Left colon (tissue), 2 donors: Measurements from ENCODE around the gene TIMMDC1. TPM values are rescaled to one million over a fixed set of nuclear protein-coding genes. Genes with fewer than 3 reads are reported as not detected.
A peak's percentile ranks its signal among the peaks of the same experiment; 100 is the strongest.

ENCODE experiments used
- ATAC-seq: fragments of 200-7000 bp; cut with Tn5 transposase; one replicate; pipeline ENCODE4 v1.9.1; 2020; ENCODE audit warnings: mild to moderate bottlenecking, moderate library complexity
- DNase-seq, 2 donors: peaks; one replicate each; pipeline ENCODE4 v3.0.0-alpha.2; 2020
- intact Hi-C, 2 donors: fragments of 100-400 bp; cut with DNase I in 1 of 2; cut with micrococcal nuclease in 1 of 2; formaldehyde crosslinking; loops; one replicate each; pipeline versions ENCODE4 v1.11.2 to v1.14.0; 2022; cut with DNase I, micrococcal nuclease
- total RNA-seq, 2 donors: library from RNA; stranded (reverse); fragmentation: NEBNext Ultra II Directional; extraction: Animal tissue kit (Norgen Biotek cat#: 25700); gene quantifications; one replicate each; pipeline ENCODE4 v1.2.1, GENCODE V29; 2021
- donor health status: DM: no; HTN: no; CAD: no.
- donor health status: DM: yes; HTN: yes; CAD: no.

TIMMDC1 gene
- total RNA-seq, 2 donors from 2014 or later = 91.4 to 92.4 TPM

DNA sequence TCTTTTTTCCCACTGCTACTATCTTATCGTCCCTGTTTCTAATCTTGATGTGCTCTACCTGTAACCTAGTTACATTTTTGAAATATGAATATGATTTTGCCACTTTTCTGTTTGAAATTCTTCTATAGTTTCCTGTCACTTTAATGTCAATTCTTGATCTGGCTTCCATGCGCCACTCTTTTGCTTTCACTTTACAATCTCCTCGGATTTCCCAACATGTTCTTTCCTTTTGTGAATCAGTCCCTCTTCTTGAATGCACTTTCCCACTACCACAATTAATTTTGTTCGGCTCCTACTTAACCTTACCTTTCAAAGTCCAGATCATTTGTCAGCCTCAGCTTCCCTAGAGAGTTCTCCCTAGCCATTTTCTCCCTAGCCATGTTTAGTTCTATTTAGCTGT is 8.3 kb downstream of the TIMMDC1 start:
- DNase-seq (no peak), ATAC-seq (no peak)
- intact Hi-C loops = no loop called here

DNA sequence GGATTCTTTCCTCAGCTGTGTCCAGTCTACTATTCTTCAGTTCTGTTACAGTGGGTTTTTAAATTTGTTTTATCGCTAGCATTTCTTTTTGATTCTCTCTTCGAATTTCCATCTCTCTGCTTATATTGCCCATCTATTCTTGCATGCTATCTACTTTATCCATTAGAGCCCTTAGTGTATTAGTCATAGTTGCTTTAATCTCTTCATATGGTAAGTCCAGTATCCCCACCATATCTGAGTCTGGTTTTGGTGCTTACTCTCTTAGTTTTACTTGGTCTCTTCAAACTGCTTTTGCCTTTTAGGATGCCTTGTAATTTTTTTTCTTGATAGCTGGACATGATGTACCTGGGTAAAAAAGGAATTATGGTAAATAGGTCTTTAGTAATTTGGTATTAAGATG is 9.1 kb downstream of the TIMMDC1 start:
- intact Hi-C loops = no loop called here
- DNase-seq = no peak

DNA sequence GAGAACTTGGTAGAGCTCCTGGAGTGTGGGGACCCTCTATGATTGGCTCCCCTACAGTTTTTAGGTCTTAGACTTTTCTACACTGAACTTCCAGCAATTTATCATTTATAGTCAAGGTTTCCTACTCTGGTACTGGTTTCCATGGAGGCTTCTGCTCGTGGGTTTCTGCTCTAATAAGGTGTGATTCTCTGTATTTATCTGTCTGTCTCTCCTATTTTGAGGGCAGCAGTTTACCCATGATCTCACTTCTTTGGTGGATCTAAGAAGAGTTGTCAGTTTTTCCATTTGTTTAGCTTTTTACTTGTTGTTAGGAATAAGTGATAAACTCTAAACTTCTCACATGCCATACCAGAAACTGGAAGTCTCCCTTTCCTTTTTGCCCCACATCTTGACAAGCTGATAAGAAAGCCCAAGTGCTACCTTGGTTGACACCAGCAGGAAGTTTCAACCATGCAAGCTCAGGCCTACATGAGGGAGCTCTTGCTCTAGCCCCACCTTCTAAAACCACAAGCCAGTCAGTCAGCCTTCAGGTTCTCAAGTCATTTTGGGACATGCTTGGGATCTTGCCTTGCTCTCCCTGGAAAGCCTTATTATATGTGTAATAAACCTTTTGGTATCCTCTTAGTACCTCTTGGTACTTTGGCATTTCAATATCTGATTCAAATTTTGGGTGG is 10.0 kb downstream of the TIMMDC1 start:
- no peak for DNase-seq
- intact Hi-C loops = no loop called here
- no peak for ATAC-seq

More for the DNA sequence above, 9.1 kb downstream of the TIMMDC1 start:
- ATAC-seq = no peak

DNA sequence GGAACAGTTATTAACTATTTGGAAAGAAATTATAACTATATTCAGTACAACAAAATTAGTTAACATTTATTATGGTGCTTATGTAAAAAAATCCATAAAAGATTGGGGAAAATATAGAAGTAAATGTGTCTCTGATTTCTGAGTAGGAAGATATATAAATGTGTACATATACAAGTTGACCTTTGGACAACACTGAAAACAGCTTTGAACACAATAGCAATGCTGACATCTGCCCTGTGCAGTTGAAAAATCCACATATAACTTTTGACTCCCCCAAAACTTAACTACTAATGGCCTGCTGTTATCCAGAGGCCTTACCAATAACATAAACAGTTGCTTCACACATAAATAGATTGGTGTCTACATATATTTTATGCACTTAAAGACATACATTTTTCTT is 12.3 kb downstream of the TIMMDC1 start:
- ATAC-seq = peak; percentile 52
- intact Hi-C loops = no loop called here
- DNase-seq = no peak

DNA sequence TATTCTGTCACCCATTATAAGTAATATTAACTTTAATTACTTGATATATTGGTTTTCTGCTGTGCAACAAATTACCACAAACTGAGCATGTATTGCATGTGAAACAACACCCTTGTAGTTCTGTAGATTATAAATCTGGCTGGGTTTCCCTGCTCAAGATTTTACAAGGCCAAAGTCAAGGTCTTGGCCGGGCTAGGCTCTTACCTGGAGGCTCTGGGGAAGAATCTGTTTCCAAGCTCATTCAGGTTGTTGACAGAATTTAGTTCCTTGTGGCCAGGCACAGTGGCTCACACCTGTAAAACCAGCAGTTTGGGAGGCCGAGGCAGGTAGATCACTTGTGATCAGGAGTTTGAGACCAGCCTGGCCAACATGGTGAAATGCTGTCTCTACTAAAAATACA is 16.3 kb downstream of the TIMMDC1 start:
- ATAC-seq (peak; percentile 94), DNase-seq (peak; percentile 18 to 31)
- intact Hi-C loops = no loop called here

DNA sequence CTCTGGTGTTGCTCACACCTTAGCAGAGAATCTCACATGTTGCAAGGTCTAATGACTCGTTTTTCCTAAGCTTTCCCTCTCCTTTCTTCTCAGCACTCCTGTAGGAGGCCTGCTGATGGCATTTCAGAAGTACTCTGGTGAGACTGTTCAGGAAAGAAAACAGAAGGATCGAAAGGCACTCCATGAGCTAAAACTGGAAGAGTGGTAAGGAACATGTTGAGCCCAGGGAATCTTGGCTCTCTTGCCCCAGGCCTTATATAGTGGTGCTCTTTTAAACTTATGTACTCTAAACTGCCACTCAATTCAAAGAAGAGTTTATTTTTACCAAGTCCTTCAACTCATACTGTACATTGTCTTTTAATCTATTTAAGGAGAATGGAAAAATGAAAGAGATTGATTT is 18.8 kb downstream of the TIMMDC1 start:
- DNase-seq = no peak
- ATAC-seq = no peak
- intact Hi-C loops = no loop called here

DNA sequence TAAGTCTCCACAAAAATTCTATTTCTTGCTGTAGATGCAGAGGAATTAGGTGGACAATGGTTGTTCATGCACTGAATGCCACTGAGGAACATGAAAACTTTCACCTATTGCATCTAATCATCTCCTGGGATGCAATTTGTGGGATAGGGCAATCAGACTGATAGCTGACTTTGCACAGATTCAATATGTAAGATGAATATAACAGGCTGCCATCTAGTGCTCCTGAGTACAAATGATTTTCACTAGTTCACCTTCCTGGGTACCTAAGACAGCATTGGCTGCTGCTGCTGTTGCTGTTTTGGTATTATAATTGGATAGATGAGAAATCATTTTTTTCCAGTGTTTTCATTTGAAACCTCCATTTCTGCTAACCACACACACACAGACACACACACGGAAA is 19.7 kb downstream of the TIMMDC1 start:
- intact Hi-C loops = no loop called here

DNA sequence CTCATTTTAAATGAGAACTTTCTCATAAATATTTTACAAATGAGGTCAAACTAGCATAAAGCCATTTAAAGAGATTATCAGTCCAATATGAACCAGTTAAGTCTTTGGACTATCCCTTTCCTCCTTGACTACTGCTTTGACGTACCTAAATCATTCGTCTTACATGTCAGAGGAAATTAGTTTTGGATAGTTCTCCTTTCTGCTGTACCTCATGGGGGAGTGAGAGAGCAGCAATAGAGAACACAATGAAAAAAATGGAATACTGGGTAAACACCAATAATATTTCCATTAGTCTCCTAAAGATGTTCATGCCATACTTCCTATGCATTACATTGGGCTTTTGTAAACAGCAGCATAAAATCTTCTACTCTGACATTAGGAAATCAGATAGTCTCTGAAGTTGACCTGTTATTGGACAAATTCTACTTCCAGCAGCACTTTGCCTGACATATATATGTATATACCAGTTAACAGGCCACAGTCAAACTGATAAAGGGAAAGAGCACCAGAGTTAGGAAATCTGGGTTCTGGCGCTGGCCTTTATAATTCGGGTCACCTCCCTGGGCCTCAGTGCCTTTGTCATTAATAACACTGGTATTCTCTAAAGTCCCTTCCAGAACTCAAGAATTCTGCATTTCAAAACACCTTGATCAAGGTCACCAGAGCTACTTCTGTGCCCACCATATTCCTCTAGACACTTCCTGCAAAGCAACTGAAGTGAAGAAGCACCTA is 26.8 kb downstream of the TIMMDC1 start:
- intact Hi-C loops = no loop called here
- DNase-seq (no peak), ATAC-seq (no peak)

More for the DNA sequence above, 19.7 kb downstream of the TIMMDC1 start:
- no peak for DNase-seq
- no peak for ATAC-seq

DNA sequence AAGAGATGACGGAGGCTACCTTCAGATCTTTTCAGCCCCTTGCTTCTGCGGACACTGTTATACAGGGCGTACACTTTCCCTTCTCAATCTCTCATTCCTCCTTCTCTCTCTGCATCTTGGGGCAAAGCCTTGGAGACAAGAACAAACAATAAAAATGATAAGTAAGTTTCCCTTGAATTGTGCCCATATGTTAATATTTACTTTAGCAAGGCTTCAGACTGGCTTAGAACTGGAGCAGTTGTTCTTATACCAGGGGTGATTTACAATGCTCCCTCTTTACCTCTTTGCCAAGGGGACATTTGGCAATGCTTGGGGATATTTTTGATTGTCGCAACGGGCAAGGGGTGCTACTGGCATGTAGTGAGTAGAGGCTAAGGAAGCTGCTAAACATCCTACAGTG is 29.4 kb downstream of the TIMMDC1 start:
- ATAC-seq = no peak
- no peak for DNase-seq

DNA sequence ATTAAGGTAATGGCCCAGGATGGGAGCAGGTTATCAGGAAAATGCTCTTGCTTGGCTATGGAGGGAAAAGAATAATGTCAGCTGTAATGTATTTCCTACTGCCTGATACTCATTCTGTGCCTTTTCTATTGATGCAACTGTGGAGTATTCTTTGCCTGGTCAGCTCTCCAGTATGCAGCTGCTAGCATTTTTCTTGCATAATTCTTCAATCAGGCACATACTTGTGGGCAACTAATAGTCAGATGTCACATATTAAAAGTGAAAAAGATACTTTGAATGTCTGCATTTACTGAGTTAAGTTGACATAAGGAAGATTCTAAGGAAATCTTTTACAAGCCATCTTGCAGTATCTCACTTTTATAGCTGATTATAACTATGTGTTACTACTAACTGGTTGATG is 31.5 kb downstream of the TIMMDC1 start:
- intact Hi-C loops = no loop called here
- DNase-seq = no peak
- no peak for ATAC-seq

More for the DNA sequence above, 29.4 kb downstream of the TIMMDC1 start:
- intact Hi-C loops = no loop called here

DNA sequence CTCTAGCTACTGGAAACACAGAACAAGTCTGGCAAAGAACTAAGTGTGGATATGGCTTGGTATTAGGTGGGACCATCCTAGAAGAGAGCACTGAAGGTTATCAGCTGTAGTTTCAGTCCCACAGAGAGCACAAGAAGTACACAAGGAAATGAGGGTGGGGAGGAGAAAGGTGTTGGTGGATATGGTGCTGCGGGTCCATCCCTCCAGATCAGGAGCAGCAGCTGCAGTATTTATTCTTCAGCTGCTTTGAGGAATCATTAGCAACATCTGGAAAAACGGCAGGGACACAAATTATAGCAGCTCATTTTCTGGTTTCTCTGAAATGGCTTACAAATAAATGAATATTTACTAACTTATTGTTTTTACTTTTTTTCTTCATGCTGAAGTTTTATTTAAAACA is 32.1 kb downstream of the TIMMDC1 start:
- intact Hi-C loops = no loop called here
- DNase-seq (no peak), ATAC-seq (no peak)

DNA sequence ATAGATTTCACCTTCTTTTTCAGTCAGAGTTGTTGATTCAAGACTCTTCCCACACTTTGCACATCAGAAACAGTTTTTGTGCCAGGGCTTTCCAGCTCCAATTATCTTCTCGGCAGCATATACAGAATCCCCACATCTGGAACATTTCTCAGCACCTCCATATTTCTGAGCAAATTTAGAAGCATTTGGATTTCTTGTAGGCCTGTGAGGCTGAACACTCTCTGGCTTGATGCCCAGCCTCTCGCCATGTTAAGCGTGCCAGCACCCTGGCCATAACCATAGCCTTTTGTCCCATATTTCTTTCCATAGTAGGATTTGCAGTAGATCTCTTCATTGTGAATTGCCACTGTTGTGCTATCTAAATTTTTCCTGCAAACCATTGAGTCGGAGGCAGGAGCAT is 32.8 kb downstream of the TIMMDC1 start:
- ATAC-seq = no peak
- intact Hi-C loops = no loop called here
- no peak for DNase-seq

DNA sequence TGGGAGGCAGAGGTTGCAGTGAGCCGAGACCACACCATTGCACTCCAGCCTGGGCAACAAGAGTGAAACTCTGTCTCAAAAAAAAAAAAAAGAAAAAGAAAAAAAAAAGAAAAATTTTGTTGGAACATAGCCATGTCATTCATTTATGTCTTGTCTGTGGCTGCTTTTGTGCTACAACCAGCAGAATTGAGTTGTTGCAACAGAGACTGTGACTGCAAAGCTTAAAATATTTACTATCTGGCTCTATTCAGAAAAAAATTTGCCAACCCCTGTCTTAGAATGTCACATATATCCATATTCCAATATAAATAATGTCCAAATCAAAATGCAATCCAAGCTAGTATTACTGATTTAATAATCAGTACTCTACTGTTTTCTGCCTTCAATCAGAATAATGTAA is 35.9 kb downstream of the TIMMDC1 start:
- ATAC-seq = no peak

DNA sequence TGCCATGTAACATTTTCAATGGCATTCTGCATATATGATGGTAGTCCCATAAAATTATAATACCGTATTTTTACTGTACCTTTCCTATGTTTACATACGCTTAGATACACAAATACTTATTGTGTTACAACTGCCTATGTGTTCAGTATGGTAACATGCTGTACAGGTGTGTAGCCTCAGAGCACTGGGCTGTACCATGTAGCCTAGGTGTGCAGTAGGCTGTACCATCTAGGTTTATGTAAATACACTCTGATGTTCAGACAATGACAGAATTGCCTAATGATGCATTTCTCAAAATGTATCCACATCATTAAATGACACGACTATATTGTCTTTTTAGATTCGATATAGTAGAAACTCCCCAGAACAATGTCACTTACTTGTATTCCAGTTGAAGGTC is 38.4 kb downstream of the TIMMDC1 start:
- no peak for DNase-seq
- intact Hi-C loops = no loop called here
- ATAC-seq = no peak

More for the DNA sequence above, 35.9 kb downstream of the TIMMDC1 start:
- DNase-seq = no peak
- intact Hi-C loops = no loop called here

DNA sequence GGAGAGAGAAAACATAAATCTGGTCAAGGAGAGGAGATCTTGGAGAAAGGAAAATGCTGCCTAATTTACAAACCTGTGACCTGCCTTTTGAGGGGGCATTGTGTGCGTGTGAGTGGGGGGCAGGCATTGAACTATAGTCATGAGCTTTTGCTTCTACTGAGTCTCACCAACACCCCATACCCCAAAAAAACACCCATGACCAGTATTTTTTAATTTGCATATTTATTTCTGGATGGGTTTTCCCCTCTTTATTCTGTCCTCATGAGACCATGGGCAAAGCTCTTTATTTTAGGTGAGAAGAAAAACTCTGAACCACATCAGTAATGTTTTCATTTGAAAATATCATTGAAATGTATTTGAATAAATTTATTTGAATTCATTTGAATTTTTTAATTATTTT is 40.4 kb downstream of the TIMMDC1 start:
- DNase-seq = no peak
- intact Hi-C loops = no loop called here
- no peak for ATAC-seq

DNA sequence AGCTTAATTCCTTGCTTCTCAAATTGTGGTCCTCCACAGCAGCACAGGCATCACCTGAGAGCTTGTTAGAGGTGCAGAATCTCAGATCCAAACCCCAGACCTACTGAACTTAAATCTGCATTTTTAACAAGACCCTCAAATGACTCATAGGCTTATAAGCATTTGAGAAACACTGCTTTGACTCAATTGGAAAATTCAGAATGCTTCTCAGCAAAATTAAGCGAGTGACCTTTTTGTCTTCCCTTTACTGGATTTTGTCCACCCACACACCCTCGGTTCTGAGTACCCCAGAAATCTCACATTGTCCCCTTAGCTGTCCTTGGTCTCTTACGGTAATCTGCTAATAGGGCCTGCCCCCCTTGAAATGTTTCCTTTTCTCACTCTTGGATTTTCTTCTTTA is 43.2 kb downstream of the TIMMDC1 start:
- DNase-seq (no peak), ATAC-seq (no peak)
- intact Hi-C loops = no loop called here

DNA sequence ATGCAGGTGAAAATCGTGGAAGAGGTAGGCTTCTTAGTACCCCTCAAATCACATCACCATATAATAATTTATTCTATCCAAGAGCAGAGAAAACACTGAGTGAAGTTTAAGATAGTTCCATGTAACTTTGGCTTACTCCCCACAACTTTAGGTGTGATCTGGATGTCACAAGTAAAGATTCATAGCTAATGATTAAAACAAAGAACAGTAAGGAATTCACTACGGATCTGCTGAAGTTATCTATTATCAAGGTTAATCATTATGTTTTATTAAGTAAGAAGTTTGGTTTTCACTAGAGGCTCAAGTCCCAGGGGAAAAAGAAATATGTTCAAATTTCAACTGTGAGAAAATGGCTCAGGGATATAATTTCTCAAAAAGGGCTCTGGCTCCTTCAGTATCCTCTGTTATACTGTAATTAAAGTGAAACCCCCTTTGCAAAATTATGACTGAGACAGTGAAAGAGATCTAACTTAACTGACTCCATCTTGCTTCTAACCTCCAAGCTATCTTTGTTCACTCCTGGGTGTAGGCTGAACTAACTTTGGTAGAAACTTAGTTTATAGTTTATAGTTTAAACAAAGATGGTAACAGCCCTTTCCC is 43.9 kb downstream of the TIMMDC1 start:
- intact Hi-C loops = no loop called here
- DNase-seq (no peak), ATAC-seq (no peak)

DNA sequence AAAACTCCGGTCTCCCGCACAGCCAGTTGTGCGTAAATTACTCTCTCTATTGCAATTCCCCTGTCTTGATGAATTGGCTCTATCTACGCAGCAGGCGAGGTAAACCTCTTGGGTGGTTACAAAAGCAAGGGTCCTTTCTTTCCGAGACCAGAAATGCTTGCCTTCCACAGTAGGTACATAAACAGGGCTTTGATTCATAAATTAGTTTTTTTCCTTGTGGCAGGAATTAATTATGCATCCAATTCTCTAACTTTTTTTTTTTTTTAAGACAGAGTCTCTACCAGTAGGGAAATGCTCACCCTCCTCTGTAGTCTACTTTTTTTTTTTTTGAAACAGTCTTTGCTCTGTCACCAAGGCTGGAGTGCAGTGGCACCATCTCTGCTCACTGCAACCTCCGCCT is 44.8 kb downstream of the TIMMDC1 start:
- DNase-seq (no peak), ATAC-seq (no peak)
- intact Hi-C loops = no loop called here

DNA sequence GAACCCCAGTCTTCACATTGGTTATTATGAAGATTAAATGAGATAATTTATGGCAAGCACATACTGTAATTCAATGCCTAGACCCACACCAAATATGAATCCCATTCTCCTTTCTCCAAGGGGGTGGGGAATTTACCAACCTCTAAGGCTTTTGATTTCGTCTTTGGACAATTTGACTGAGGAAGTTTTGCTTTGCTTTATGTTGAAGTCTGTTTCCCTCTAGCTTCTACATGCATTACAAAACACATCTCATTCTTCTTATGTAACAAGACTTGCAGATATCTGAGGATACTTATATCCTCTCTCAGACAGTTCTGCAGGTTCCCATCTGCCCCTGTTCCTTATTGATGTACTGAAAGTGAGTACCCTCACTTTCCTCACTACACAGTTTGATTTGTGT is 48.9 kb downstream of the TIMMDC1 start:
- intact Hi-C loops = no loop called here
- no peak for ATAC-seq
- DNase-seq = no peak

DNA sequence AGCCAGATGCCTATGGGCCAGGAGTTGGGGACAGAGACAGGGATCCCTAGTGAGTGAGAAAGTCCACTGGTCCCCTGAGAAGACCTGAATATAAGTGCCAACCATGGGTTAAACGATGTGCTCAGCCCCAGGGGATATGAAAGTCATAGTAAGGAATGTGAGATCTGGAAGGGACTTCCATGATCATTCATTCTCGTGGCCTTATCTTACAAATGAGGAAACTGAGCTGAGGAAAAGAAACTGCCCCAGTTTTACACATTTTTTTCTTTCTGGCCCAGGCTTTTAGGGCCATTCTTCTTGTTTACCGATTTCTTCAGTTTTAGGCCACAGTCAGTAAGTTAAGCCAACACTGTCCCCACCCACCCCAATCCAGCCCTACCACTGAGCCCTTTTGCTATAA is 50.0 kb downstream of the TIMMDC1 start:
- no peak for ATAC-seq
- intact Hi-C loops = no loop called here

More for the DNA sequence above, 50.0 kb downstream of the TIMMDC1 start:
- DNase-seq = no peak
